Muscle layer of duodenum (tissue), 2 donors: Measurements from ENCODE around the gene BPIFB3.

ENCODE experiments used
- H3K27ac ChIP-seq: one replicate; pipeline ENCODE4 v1.7.0; 2013; ENCODE audit warnings: mild to moderate bottlenecking, low read length
- H3K27me3 ChIP-seq: one replicate; pipeline ENCODE4 v1.7.0; 2013; ENCODE audit warnings: low read depth, mild to moderate bottlenecking, control low read depth, low read length
- H3K36me3 ChIP-seq, 2 donors: one replicate each; pipeline ENCODE4 v1.7.0; 2013; ENCODE audit warnings: low read length in 2 of 2, control low read depth in 1 of 2, mild to moderate bottlenecking in 1 of 2; ENCODE audit not compliant: insufficient read depth in 2 of 2, control insufficient read depth in 1 of 2
- H3K4me1 ChIP-seq, 2 donors: one replicate each; pipeline ENCODE4 v1.7.0; 2013; ENCODE audit warnings: low read length in 2 of 2, mild to moderate bottlenecking in 2 of 2, control low read depth in 1 of 2, moderate library complexity in 1 of 2; ENCODE audit not compliant: insufficient read depth in 2 of 2, control insufficient read depth in 1 of 2
- H3K4me3 ChIP-seq, 2 donors: one replicate each; pipeline ENCODE4 v1.7.0; 2013; ENCODE audit warnings: low read length in 2 of 2, low read depth in 1 of 2, mild to moderate bottlenecking in 1 of 2
- H3K9me3 ChIP-seq, 2 donors: one replicate each; pipeline ENCODE4 v1.7.0; 2013; ENCODE audit warnings: low read length in 2 of 2, control low read depth in 1 of 2, mild to moderate bottlenecking in 1 of 2; ENCODE audit not compliant: control insufficient read depth in 1 of 2
- donor health status: healthy.

The BPIFB3 gene

DNA sequence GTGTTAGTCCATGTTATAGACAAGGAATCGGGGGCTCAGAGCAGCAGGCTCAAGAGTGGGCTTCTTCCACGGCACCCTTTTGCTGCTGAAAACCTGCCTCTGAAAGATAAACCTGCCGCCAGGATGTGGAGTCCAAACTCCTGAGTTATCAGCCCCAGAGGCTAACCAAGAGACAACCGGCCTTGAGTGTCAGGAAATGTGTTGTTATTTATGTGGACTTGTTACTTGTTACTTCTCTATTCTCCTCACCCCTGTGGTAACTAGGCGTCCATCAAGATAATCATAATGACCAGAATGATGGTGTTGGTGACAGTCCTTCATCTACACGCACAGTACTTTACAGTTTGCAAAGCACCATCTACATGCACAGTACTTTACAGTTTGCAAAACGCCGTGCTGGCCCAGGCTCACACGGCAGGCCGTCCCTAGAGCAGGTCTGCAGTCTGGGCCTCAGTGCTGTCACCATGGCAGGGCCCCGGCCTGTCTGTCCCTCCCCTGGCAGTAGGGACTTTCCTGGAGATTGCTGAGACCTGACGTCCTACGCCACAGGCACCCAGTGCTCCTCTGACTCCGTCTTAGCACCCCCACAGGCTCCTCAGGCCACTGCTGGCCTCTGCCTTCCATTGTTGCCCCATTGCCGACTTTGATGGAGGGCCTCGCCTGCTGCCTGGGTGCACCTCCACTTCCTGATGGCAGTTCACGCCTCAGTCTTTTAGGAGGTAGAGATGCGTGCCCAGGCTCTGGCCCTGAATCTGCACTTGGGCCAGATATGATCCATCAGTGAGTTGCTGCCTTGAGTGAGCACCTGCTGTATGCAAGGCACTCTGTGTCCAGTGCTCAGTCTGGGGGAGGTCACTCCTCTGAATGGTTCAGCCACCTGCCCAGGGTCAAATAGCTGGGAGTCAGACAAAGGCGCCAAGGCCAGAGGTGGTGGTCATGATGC, 16.7 kb downstream of the BPIFB3 start:
- Histone ChIP-seq H3K36me3 (no peaks in the 10 kb centered on the region), H3K4me3 (no peak overlapping the region), H3K27me3 (no peaks in the 10 kb centered on the region), H3K27ac (no peak overlapping the region), H3K9me3 (no peaks in the 10 kb centered on the region), H3K4me1 (no peaks in the 10 kb centered on the region)

DNA sequence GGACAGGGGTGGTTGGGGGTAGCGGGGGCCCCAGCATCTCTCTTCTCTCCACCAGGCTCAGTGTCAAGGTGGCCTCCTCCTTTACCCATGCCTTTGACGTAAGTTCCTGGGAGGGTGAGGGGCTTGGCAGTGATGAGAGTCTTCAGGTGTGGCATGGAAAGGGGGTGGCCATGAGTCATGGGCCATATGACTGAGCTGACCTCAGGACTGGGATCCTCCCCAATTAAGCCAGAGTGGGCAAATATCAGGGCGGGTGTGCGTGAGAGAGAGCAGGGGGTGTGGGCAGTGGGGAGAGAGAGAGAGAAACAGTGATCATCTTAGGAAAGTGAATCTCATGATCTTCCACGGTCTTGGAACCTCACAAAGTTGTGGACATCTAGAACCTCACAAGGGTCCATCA, 17.5 kb downstream of the BPIFB3 start:
- Histone ChIP-seq H3K27me3 (no peaks in the 10 kb centered on the region), H3K27ac (no peak overlapping the region), H3K4me1 (no peaks in the 10 kb centered on the region), H3K36me3 (no peaks in the 10 kb centered on the region), H3K9me3 (no peaks in the 10 kb centered on the region), H3K4me3 (no peak overlapping the region)

DNA sequence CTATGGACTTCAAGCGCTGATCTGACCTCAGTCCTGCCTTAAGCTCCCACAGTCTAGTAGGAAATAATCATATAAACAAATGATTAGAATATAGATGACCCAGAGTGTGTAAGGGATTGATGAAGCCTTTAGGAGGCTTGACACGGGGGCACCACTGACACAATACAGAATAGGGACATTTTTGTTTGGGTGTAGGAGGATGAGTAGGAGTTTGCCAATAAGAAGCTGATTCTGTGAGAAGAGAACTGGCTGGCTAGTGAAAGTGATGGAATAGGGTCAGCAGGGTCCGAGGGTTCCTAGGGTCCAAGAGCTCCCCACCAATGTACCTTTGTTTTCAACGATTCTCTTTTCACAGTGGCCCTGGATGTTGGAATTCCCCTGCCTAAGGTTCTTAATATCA, 18.7 kb downstream of the BPIFB3 start:
- H3K4me3 ChIP-seq: no peak overlapping the region
- H3K9me3 ChIP-seq: no peaks in the 10 kb centered on the region
- no peak overlapping the region for H3K27ac ChIP-seq
- no peaks in the 10 kb centered on the region for H3K27me3 ChIP-seq
- no peaks in the 10 kb centered on the region for H3K36me3 ChIP-seq
- no peaks in the 10 kb centered on the region for H3K4me1 ChIP-seq

DNA sequence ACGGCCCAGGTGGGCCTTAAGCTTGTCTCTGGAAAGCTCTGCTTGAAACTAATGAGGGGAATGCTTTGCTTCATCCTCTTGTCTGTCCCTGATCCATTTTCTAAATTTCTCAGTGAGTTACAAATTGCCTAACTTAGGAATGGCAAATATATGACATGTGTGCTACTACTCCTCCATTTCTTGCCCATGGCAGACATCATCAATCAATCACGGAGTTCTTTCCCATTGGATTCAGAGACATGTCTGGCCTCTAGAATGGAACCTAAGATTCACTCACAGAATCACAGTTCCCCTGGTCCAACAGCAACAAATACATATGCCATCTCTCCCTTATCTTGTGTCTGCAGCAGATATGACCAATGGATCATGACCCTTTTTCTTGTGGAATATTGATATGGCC, 19.1 kb downstream of the BPIFB3 start:
- H3K4me3 ChIP-seq: no peak overlapping the region
- H3K4me1 ChIP-seq: no peaks in the 10 kb centered on the region
- no peaks in the 10 kb centered on the region for H3K27me3 ChIP-seq
- no peak overlapping the region for H3K27ac ChIP-seq
- H3K9me3 ChIP-seq: no peaks in the 10 kb centered on the region
- no peaks in the 10 kb centered on the region for H3K36me3 ChIP-seq

DNA sequence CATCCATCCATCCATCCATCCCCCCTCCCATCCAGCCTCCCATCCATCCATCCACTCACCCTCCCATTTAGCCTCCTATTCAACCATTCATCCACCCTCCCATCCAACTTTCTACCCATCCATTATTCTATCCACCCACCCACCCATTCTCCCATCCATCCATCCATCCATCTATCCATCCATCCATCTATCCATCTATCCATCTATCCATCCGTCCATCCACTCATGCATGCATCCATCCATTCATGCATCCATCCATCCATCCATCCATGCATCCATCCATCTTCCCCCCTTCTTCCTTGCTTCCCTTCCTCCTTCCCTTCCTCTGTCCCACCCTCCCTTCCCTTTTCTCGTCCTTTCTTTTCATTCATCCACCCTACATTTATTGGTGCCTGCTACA, 21.0 kb downstream of the BPIFB3 start:
- Histone ChIP-seq H3K9me3 (no peaks in the 10 kb centered on the region), H3K4me1 (no peaks in the 10 kb centered on the region), H3K4me3 (no peak overlapping the region), H3K27ac (no peak overlapping the region), H3K36me3 (no peaks in the 10 kb centered on the region), H3K27me3 (no peaks in the 10 kb centered on the region)

DNA sequence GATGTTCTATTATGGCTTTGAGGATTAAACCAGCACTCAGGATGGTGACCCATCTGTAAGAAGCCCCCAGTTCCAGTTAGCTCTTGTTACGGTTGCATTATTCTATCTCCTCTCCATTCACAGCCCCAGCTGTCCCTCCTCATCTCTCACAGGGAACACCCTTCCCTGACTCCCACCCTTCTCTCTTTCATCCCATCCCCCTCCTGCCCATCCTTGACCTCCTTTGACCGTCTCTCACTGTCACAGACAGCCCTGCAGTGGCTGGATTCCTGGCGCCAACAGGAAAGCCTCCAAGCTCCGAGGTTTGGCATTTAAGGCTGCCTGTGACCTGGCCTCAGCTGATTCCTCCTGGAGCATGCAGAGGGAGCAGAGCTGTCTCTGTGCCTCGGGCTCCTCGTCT, 21.6 kb downstream of the BPIFB3 start:
- H3K27me3 ChIP-seq: no peaks in the 10 kb centered on the region

DNA sequence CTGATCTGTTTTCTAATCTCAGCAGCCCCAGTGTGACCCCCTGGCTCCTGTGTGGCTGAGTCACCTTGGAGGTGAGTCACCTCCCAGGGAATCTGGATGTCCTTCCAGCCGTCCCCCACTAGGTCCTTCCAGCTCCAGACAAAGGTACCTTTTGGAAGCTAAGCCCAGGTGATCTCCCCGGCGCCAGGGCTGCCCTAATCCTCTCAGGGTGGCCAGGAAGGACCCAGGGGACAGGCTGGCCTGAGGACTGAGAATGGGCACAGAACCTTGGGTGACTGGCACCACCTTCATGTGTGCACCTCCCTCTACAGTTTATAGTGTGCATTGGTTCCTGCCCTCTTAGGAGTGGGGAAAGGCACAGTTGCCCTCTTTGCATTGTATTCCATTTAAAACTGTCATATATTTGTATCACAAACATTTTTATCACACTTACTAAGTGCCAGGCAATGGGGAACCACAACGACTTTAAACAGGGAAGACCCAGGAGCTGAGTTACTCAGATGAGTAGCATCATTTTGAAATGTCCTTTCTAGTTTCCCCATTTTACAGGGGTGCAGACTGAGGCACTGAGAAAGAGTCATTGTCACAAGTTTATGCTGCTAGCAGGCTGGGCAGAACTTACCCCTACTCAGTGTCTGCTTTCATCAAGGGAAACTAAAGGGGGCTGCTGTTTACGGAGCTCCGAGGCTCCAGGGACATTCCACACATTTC, 23.1 kb downstream of the BPIFB3 start:
- Histone ChIP-seq H3K36me3 (no peaks in the 10 kb centered on the region), H3K27ac (no peak overlapping the region), H3K4me3 (no peak overlapping the region), H3K4me1 (no peaks in the 10 kb centered on the region), H3K9me3 (no peaks in the 10 kb centered on the region), H3K27me3 (no peaks in the 10 kb centered on the region)

More for the DNA sequence above, 21.6 kb downstream of the BPIFB3 start:
- Histone ChIP-seq H3K27ac (no peak overlapping the region), H3K36me3 (no peaks in the 10 kb centered on the region), H3K4me1 (no peaks in the 10 kb centered on the region), H3K9me3 (no peaks in the 10 kb centered on the region), H3K4me3 (no peak overlapping the region)

DNA sequence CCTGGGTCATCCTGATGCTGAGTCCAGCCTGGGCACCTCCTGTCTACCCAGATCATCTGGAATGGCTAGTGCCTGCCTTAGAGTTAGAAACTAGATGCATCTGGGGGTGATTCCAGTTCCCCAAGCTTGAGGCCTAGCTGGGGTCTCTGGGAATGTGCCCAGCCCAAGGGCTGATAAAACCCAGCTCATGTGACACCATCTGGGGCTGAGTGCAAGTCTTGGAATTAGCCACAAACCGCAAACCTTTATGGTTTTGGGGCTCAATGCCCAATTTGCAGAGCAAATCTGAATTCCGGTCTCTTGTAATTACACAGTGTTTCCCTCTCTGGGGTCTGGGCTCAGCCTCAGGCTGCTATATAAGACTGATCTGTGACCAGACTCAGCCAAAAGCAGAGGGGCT, 25.6 kb downstream of the BPIFB3 start, which contains the start of gene BPIFB4:
Gene BPIFB4 (plus strand): TSS at position 385 of the 400 bp plus-strand sequence. CDS start 1,884 bp downstream, outside the sequence.
- Histone ChIP-seq H3K4me3 (no peak within 1 kb of the TSS), H3K4me1 (no peaks in the 10 kb centered on the region), H3K27ac (no peak within 1 kb of the TSS), H3K36me3 (no peaks in the 10 kb centered on the region), H3K27me3 (no peaks in the 10 kb centered on the region), H3K9me3 (no peaks in the 10 kb centered on the region)

DNA sequence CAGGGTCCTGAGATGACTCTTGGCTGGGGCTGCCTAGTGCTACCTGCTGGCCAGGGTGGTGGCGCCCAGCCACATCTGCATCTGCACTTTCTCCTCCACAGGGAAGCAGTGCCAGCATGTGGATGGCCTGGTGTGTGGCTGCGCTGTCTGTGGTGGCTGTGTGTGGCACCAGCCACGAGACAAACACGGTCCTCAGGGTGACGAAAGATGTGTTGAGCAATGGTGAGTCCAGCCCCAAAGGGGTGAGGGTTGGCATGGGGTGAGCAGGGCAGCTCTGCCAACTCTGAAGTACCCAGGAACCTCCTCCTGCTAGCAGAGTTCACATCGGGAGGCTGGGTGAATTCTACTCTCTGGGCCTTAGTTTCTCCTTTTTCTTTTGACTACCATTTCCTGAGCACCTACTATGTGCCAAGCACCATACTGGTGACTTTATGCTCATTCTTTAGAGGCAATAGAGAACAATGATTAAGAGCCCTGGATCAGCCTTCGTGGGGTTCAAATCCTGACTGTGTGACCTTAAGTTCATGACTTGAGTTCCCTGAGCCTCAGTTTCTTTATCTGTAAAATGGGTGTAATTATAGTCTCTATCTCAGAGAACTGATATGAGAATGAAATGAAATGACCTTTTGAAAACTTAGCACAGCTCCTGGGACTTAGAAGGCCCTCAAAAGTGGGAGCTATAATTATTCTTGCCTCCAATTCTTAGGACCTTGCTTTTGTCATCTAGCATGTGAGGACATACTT, 27.9 kb downstream of the BPIFB3 start:
- H3K27me3 ChIP-seq: no peaks in the 10 kb centered on the region
- H3K27ac ChIP-seq: no peak overlapping the region
- no peaks in the 10 kb centered on the region for H3K4me1 ChIP-seq
- H3K4me3 ChIP-seq: no peak overlapping the region
- H3K9me3 ChIP-seq: no peaks in the 10 kb centered on the region
- H3K36me3 ChIP-seq: no peaks in the 10 kb centered on the region

DNA sequence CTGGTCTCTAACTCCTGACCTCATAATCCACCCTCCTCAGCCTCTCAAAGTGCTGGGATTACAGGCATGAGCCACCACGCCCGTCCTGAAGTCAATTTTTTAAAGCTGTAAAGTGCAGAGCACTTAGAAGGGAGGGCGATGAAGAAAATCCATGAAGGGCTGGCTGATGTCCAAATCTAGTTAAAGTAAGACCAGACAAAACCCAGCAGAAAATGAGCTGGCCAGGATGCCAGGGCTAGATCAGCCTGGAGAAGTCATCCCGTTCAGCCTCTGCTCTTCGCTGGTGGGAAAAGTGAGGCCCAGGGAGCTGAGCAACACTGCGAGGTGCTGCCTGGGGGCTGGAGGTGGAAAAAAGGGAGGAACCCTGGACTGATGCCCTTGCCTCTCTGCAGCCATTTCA, 28.8 kb downstream of the BPIFB3 start:
- Histone ChIP-seq H3K4me3 (no peak overlapping the region), H3K9me3 (no peaks in the 10 kb centered on the region), H3K27ac (no peak overlapping the region), H3K36me3 (no peaks in the 10 kb centered on the region), H3K4me1 (no peaks in the 10 kb centered on the region), H3K27me3 (no peaks in the 10 kb centered on the region)
